ENCODE data around the gene DRD3.

The DRD3 gene

DNA sequence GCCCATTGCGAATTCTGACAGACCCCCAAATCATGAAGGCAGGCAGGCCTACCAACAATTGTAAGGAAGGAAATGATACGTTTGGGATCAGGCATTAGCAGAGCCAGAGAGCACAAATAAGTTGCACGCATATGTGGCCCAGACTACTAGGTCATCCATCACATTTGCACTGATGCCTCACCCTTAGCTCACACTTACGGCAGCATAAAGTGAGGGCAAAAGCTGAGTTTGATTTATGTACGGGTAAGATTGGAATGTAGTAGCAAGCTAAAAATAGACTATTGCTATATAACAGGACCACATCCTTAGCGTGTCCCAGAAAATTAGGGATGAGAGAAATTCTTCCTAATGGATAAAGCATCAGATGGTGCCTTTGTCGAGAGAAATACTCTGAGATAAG lies 63.7 kb downstream of the DRD3 start:
- no peak for DNase-seq

DNA sequence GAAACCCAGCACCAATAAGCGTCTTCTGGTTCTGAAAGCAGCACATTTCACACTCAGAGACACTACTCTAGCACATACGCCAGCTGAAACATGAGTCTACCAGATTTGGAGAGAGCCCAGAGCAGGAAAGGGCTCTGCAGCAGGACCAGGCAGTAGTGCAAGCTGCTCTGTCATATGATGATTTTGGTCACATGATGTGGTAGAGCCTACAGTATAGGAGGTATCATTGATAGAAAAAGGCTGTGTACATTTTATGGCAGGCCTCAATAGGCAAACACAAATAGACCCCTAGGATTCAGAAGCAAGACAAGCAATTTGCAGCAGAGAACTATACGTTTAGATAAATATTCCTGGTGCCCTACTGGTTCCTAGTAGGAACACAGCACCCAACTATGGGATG lies 64.1 kb downstream of the DRD3 start:
- no peak for DNase-seq

DNA sequence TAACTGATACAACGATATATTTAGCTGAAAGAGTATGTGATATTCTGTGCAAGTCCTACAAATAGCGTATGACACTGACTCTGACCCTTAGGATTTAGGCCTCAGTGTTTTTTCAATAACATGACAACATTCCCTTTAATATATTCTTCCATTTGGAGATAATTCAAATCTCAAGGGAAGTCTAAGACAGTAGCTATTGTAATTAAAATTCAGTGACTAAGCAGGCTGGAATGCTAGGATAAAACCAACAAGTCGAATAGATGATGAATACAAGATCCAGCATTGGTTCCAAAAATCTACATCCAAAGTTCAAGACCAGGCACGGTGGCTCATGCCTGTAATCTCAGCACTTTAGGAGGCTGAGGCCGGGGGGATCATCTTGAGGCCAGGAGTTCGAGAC lies 66.2 kb downstream of the DRD3 start:
- no peak for DNase-seq

DNA sequence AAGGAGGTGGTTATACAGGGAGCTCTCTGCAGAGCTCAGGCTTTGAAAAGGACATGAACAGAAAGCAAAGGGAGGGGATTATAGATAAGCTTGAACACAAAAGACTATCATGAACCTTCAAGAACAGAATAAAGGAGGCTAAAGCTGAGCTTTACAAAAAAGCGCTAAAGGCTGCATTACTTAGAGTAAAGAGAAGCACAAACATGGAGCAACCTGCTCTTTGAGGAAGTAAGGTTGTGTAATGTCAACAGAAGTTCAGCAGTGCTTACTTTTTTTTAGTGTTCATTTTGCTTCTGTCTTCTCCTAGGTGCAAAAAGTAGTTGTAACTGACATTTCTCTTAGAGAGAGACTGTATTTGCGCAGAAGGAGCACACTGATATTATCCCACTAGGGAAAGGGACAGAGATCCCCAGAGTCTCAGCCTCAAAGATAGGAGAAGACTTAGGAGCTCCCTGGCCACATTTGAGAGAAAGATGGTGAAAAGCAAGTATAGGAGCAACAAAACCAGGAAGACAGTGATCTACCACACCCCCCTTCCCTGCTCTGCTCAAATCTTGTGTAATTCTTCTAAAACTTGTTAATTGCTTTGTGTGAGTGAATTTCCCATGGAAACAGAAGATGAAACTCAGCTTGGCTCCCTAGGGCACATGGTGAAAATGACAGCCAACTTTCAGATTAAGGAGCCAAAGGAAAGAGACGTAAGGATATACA lies 67.6 kb downstream of the DRD3 start:
- no peak for DNase-seq

DNA sequence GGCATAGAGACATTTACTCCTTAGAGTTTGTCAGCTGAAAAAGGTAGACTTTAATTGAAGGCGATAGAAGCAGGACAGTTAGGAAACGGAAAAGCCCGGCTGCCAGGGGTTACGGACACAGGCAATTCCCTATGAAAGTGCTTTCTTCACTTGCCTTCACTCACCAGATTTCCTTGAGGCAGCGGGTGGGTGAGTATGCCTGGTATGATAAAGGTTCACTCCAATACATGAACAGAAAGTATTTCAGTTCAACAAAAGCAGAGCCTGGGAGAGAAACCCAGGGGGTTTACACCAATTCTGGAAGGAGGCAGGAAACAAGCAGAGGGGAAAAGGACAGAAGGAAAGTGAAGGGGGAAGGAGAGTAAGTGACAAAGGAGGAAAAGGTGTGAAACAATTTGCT lies 68.4 kb downstream of the DRD3 start:
- DNase-seq, result no peak

DNA sequence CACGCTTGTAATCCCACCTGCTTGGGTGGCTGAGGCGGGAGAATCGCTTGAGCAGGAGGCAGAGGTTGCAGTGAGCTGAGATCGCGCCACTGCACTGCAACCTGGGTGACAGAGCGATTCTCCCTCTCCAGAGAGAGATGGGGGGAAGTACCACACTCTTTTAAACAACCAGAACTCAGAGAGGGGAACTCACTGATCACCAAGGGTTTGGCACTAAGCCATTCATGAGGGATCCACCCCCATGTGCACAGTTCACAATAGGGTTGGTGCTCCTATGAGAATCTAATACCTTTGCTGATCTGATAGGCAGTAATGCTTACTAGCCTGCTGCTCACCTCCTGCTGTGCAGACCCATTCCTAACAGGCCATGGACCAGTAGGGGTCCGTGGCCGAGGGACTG lies 70.7 kb downstream of the DRD3 start:
- no peak for DNase-seq

DNA sequence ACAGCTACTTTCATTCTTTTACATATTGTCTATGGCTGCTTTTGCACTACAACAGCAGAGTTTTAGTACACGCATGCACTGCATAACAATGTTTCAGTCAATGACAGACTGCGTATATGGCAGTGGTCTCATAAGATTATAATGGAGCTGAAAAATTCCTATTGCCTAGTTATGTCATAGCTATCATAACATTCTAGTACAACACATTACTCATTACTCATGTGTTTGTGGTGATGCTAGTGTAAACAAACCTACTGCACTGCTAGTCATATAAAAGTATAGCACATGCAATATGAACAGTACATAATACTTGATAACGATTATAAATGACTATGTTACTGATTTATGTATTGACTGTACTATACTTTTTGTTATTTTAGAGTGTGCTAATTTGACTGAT lies 74.4 kb downstream of the DRD3 start:
- no peak for DNase-seq

DNA sequence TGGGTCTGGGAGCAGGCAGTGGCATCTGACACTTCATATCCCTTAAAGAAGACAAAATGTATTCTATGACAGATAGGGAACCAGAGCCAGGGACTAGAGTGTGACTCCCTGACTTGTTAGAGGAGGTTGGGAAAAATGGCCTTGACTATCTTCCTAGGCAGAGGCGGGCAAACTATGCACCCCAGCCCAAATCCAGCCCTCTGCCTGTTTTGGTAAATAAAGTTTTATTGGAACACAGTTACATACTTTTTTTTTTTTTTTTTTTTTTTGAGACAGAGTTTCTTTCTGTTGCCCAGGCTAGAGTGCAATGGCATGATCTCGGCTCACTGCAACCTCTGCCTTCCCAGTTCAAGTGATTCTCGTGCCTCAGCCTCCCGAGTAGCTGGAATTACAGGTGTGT lies 75.0 kb downstream of the DRD3 start:
- DNase-seq, result no peak

DNA sequence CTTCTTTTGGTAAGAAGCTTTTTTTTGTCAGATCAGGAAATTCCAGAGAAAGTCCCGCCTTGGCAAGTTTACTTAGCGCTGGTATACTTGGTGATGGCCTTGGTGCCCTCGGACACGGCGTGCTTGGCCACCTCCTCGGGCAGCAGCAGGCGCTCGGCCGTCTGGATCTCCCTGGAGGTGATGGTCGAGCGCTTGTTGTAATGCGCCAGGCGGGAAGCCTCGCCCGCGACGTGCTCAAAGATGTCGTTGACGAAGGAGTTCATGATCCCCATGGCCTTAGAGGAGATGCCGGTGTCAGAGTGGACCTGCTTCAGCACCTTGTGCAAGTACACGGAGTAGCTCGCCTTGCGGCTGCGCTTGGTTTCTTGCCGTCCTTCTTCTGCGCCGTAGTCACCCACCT lies 75.7 kb downstream of the DRD3 start:
- no peak for DNase-seq

DNA sequence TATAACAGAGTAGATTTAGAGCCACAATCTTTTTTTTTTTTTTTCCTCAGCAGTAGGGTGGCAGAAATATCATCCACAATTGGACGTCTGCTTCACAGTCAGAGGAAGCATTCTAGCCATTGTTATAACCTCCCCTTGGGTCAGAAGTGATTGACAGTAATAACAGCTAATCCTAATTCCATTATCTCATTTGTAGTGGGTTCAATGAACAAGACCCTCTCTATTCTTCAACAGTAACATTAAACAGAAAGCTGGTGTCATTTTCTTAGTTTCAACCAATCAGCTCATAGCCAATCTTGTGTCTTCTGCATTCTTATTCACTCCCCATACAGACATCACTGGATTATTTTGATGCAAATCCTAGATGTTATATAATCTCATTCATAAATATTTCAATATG lies 77.8 kb downstream of the DRD3 start:
- no peak for DNase-seq

DNA sequence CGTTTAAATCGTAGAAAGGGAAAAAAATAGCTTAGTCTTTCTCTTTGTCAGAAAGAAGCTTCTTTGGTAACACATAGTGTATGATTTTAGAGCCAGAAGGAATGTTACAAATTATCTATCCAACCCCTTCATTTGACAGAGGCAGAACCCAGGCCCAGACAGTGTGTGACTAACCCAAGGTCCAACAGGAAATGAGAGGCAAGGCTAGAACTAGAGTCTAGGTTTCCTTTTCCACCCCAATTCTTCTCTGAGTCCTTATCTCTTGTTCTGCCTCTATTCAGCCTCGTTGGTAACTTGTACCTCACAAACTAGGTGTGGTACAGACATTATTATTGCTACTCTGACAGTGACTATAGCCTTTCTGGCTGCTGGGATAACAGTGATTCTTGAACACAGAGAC lies 83.1 kb downstream of the DRD3 start:
- DNase-seq, result no peak

DNA sequence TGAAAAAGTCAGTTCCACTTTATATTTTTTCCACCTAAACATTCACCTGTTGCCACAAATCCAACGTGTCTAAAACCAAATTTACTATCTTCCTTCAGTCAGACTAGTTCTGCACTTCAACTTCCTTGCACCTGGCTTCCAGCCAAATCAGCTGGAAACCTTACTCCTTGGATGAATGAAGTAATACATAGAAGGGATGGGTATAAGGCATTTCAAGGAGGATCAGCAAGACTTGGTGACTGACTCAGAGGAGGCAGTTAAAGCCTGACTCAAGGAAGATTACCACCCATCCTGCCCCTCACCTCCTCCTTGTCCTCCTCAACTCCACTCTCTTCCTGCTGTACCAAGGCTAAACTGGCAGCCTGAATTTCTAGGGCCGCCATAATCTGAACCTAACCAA lies 85.3 kb downstream of the DRD3 start:
- peak; percentile 1 to 49 for DNase-seq

DNA sequence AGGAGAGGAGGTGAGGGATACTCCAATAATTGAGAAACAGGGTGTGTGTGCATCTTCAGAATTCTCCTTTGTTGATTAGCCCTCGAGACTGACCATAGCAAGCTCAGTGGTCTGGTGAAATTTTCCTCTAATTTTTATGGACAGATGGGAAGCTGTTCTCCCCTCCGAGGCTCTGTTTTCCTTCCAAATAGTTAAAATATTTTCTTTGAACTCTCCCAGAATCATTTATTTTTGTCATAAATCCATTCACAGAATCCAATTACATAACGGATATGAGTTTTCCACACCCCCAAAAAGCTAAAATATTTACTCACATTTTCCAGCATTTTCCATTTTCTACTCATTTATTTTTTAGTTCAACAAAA lies 85.9 kb downstream of the DRD3 start:
- no peak for DNase-seq

DNA sequence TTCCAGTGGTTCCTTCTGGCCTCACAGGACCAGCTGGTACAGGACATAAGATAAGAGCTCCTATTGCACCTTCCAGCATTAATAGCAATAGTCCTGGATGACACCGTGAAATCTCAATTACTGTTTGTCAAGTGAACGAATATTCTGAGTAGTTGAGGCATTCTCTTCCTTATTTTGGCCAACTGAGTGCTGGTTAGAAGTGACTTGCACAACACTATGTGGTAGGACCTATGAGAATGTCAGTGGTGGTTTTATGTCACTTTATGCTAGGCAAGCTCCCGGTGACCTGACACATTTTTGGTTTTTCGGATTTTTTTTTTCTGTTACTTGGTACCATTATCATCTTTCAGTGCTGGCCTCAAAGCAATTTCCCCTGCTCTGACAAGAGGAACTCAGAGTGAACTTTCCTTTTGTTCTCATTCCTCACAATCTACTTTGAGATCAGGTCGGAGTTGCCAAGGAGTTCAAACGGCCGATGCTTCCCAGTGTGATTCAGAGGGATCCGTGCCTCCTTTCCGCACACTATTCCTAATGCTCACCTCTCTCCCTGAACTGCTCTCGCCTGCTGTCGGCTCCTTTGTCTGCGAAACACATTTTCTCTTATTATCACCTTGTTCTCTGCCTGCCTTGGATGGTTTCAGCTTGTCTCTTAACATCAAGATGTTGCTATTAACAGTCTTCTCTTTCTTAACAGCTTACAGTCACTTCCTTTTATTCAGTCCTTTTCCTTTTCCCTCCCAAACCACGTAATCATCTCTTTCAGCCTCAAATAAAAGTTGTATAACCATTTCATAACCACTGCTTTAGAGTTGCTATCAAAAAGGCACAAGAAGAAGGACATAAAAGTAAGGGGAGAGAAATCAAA lies 86.5 kb downstream of the DRD3 start:
- DNase-seq, result no peak

DNA sequence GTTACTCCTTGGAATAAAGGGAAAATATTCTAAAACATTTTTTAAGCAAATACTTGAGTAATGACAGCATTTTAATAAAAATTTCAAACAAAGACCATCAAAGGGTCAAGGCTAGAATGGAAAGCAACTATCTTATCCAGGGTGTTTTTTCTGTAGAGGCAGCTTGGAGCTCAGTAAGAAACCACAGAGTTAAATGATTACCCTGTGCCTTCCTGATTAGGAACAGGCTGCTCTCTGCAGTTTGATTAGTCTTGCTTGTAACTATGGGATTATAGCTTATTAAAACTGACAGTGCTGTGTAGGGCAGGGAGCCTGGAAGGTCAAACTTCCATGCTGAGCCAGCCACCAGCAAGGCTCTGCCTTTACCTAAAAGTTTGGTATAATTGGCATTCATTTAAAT lies 89.2 kb downstream of the DRD3 start:
- DNase-seq, result no peak

DNA sequence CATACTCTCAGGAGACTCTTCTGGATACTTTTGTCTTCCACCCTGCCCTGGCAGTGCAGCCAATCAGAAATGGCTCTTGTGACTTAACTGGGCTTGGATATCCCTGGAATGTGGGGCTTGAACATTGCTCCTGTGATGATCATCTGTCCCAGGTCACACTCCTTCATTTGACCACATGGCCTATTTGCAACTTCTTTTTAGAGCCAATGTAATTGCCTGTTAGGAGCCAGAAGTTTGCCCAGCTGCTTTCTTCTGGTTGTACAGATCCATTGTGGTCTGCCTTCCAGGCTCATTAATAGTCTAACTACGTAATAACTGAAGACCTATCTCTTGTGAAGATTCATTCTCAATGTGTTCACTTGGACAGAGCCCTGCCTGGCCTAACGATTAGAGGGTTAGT lies 92.5 kb downstream of the DRD3 start:
- no peak for DNase-seq

DNA sequence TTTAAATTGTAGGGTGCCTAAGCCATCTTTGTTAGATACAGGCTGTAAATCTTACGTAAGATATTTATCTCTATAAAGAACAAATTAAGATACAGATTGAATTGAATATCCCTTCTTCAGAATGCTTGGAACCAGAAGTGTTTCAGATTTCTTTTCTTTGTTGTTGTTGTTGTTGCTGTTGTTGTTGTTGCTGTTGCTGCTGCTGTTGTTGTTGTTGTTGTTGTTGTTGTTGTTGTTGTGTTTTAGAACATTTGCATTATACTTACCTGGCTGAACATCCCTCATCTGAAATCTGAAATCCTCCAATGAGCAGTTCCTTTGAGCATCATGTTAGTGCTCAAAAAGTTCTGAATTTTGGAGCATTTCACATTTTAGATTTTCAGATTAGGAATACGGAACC lies 95.7 kb downstream of the DRD3 start:
- DNase-seq, result no peak

DNA sequence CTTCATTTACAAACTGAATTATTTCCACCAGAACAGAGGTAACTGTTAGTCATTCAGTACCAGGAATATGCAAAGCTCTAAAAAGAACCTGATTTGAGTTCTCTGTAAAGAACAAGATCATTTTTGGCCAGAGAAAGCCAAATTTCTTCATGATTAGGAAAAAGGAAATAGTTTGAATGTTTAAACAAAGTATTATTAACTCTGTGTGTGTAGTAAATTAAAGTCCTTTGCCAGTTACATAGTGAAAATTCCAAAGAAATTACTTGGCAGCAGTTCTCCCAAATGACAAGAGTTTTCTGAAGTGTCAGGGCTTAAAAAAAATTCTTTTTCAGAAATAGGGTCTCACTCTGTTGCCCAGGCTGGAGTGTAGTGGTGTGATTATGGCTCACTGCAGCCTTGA lies 97.8 kb downstream of the DRD3 start:
- DNase-seq, result no peak

DNA sequence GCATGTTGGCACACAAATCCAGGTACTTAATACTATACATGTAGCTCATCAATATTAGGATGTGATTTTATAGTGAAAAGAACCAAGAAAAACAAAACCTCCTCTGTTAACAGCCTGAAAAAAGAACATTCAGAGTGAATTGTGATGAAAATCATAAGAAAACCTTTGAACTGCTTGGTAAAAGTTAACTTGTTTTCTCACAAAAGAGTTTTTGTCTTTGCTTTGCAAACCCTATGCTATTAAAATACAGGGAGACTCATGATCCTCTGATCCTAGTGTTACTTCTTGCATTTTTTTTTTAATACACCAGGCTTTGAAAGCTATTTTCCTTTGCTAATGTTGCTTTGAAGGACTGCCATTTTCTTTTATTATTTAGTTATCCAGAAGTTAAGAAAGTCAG lies 98.7 kb downstream of the DRD3 start:
- no peak for DNase-seq

DNA sequence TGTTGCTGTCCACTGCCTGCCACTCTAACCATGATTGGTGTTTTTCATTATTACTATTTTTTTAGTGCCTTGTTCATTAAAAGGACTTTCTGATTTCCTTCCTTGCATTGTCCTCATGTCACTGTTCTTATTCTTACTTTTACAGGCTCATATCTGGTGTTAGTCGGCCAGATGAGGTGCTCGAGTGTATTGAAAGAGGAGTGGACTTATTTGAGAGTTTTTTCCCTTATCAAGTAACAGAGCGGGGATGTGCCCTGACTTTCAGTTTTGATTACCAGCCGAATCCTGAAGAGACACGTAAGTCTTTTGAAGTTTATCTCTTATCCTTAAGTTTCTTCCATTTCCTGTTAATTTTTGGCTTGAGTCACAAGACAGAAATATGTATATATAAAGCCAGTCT lies 99.1 kb downstream of the DRD3 start:
- DNase-seq, result no peak

DNA sequence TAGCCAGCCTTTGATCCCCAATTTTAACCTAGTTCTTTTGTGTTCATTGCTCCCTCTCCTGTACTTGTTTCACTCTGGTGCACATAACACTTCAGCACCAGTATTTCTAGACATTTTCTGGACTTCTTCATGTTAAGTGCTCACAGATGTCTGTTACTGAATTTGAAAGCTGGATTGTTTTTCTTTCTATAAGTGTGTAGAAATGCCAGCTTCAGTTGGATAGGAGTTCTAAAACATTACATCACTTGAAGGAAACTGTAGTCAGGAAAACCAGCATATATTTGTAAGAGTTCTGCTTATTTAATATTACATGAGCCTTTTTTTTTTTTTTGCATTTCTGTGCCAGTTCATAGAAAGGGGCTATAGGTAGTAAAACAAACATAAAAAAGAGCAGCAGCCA lies 100.7 kb downstream of the DRD3 start:
- no peak for DNase-seq
